NT2/D1 (cell line): ENCODE results near the gene BIRC5.

Experiments used
- SUZ12 ChIP-seq: IDR thresholded peaks from 2 replicates; pipeline ENCODE4 v1.6.1; 2011; ENCODE audit not compliant: insufficient read length, insufficient read depth; ENCODE audit errors: extremely low read depth
- YY1 ChIP-seq: IDR thresholded peaks from 2 replicates; pipeline ENCODE4 v1.6.1; 2011; ENCODE audit not compliant: insufficient read length, insufficient read depth
- ZNF274 ChIP-seq: IDR thresholded peaks from 2 replicates; pipeline ENCODE4 v1.6.1; 2011; ENCODE audit warnings: mild to moderate bottlenecking, low read depth, low read length

DNA sequence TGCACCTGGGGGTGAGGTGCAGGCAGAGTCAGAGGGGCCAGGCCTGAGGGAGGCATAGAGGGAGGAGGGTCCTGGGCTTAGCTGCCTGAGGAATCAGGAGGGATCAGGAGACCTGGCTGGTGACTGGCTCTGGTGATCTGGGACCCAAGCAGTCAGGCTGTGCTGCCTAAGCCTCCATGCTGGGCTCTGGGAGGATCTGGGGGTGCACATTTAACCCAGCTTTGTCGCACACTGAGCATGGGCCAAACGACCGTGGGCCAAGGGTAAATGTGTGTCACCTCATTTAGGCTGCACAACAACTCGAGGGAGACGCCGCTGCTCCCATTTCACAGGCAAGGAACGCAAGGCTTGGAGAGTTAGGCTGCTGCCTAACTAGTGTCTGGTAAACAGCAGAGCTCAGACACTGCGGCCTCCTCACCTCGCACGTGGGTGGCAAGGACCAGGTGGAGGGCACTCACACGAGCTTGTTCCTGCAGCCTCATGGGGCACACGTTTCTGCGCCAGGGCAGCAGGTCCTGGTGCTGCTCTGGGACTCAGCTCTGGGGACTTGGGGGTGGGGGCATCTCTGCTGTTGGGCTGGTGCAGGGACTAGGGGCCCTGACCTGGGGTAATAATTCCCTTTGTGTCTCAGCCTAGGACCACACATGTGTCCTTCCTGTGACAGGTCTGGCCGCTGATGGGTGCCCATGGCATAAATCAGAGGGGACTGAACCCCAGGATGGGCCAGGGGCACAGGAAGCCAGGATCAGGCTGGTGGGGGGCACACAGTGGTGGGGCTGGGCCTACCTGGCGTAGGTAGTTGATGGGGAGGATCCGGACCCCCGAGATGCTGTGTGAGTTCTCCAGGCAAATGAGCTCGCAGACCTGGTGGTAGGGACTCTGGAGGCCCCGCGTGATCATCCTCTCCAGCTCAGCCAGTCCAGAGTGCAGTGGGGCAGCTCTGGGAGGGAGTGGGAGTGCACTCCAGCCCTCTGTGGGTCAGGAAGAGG lies 36.1 kb downstream of the BIRC5 start:
- TF ChIP-seq YY1 (no peak), ZNF274 (no peak), SUZ12 (no peak)
